Esophagus muscularis mucosa (tissue), 3 donors: ENCODE measurements around the gene ARHGAP8.

ENCODE experiments used
- POLR2A ChIP-seq: fragments of 450-650 bp; IDR thresholded peaks from one replicate; pipeline ENCODE4 v1.6.1; 2017; ENCODE audit warnings: antibody characterized with exemption, moderate library complexity, mild to moderate bottlenecking, low read depth
- TF ChIP-seq, protein P1 (sequence below), 3 experiments: fragments of 200-600 bp in 2 of 3; fragments of 450-650 bp in 1 of 3; sonication (generic) in 2 of 3; IDR thresholded peaks; one replicate each; pipeline ENCODE4 v1.5.1; 2017 to 2019; ENCODE audit warnings: antibody characterized with exemption in 3 of 3, mild to moderate bottlenecking in 2 of 3, moderate library complexity in 1 of 3

DNA sequence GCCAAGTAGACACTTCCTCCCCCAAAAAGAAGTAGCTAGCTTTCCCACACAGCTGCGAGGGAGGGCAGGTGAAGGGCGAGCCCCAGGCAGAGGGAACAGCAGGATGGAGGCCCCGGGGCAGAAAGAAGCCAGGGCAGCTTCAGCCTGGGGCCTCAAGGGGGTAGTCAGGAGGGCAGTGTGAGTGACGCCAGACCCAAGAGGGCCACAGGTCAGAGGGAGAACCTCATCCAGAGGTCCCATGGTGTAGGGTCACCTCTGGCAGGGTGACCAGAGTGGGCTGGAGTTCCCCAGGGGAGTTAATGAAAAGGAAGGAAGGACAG lies 41.2 kb upstream of the ARHGAP8 start:
- TF ChIP-seq, protein P1, sequence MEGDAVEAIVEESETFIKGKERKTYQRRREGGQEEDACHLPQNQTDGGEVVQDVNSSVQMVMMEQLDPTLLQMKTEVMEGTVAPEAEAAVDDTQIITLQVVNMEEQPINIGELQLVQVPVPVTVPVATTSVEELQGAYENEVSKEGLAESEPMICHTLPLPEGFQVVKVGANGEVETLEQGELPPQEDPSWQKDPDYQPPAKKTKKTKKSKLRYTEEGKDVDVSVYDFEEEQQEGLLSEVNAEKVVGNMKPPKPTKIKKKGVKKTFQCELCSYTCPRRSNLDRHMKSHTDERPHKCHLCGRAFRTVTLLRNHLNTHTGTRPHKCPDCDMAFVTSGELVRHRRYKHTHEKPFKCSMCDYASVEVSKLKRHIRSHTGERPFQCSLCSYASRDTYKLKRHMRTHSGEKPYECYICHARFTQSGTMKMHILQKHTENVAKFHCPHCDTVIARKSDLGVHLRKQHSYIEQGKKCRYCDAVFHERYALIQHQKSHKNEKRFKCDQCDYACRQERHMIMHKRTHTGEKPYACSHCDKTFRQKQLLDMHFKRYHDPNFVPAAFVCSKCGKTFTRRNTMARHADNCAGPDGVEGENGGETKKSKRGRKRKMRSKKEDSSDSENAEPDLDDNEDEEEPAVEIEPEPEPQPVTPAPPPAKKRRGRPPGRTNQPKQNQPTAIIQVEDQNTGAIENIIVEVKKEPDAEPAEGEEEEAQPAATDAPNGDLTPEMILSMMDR (IDR thresholded peaks at IDR 0.05), result no peak
- TF ChIP-seq POLR2A, result no peak
